SU-DHL-6 (cell line): Measurements from ENCODE around the gene LAMA3.
"Not testable (repeated sequence)": the region's sequence is repeated elsewhere in the genome, so short reads cannot be mapped to it uniquely, and the experiment has no call there.

Source experiments
- H2AFZ ChIP-seq: fragments of 200-600 bp; sonication (generic); 2 replicates; pipeline ENCODE4 v1.6.1; 2014; ENCODE audit warnings: low read depth, mild to moderate bottlenecking, moderate library complexity, mixed read lengths, antibody characterized with exemption, low read length; ENCODE audit not compliant: severe bottlenecking
- H3F3A ChIP-seq: fragments of 200-600 bp; shearing (Covaris generic); 2 replicates; pipeline ENCODE4 v1.6.0; 2016; ENCODE audit warnings: antibody characterized with exemption, mild to moderate bottlenecking; ENCODE audit not compliant: insufficient read depth
- H3K27ac ChIP-seq: fragments of 200-600 bp; sonication (generic); 2 replicates; pipeline ENCODE4 v1.5.1; 2016; ENCODE audit warnings: low read depth, mild to moderate bottlenecking, low read length, moderate library complexity, mixed read lengths
- H3K27me3 ChIP-seq: fragments of 200-600 bp; sonication (generic), shearing (Covaris generic); 2 replicates; pipeline ENCODE4 v1.6.0; 2014; ENCODE audit warnings: mild to moderate bottlenecking, low read length
- H3K36me3 ChIP-seq: fragments of 200-600 bp; sonication (generic); 2 replicates; pipeline ENCODE4 v1.6.1; 2014; ENCODE audit warnings: mild to moderate bottlenecking, low read length, mixed read lengths
- H3K4me2 ChIP-seq: fragments of 300-600, 200-600 bp; shearing (Covaris generic), sonication (generic); 2 replicates; pipeline ENCODE4 v1.6.0; 2014; ENCODE audit warnings: low read length, low read depth, mild to moderate bottlenecking; ENCODE audit not compliant: poor library complexity, severe bottlenecking
- H3K4me3 ChIP-seq: fragments of 200-600 bp; sonication (generic); 2 replicates; pipeline ENCODE4 v1.5.1; 2014; ENCODE audit warnings: antibody characterized with exemption, low read length, mild to moderate bottlenecking, mixed read lengths; ENCODE audit not compliant: insufficient read depth, poor library complexity, severe bottlenecking
- H3K79me2 ChIP-seq: fragments of 200-600 bp; sonication (generic); 2 replicates; pipeline ENCODE4 v1.6.1; 2014; ENCODE audit warnings: mild to moderate bottlenecking, low read length, moderate library complexity; ENCODE audit not compliant: insufficient read depth
- H3K9ac ChIP-seq: fragments of 200-600 bp; sonication (generic); 2 replicates; pipeline ENCODE4 v1.7.0; 2014; ENCODE audit warnings: mild to moderate bottlenecking, low read length
- H3K9me2 ChIP-seq: fragments of 200-600 bp; sonication (generic); replicated peaks from 2 replicates; pipeline ENCODE4 v1.6.1; 2014; ENCODE audit warnings: low read length; ENCODE audit not compliant: insufficient read depth
- H3K9me3 ChIP-seq: fragments of 200-600 bp; sonication (generic); 2 replicates; pipeline ENCODE4 v1.6.1; 2014; ENCODE audit warnings: low read length, mixed read lengths; ENCODE audit not compliant: insufficient read depth
- H4K20me1 ChIP-seq: fragments of 200-600 bp; sonication (generic); 2 replicates; pipeline ENCODE4 v1.6.1; 2014; ENCODE audit warnings: low read depth, mild to moderate bottlenecking, antibody characterized with exemption, low read length, moderate library complexity, mixed read lengths
- EZH2phosphoT487 ChIP-seq: fragments of 200-600 bp; sonication (generic), shearing (Covaris generic); conservative IDR thresholded peaks from 2 replicates; pipeline ENCODE4 v1.6.1; 2018; ENCODE audit warnings: mild to moderate bottlenecking, antibody characterized with exemption, low read length, moderate library complexity, mixed read lengths
- TF ChIP-seq, protein P1 (sequence below): fragments of 200-600 bp; sonication (generic); IDR thresholded peaks from one replicate; pipeline ENCODE4 v1.5.1; 2017; ENCODE audit warnings: antibody characterized with exemption, mild to moderate bottlenecking, low read length, moderate library complexity; ENCODE audit not compliant: insufficient read depth, poor library complexity, severe bottlenecking

Gene LAMA3

GRCh38 chr18:23731861-23732260 lies 42.6 kb downstream of the LAMA3 start:
- no peak overlapping the region for H3K9ac ChIP-seq
- H3F3A ChIP-seq = no peaks in the 10 kb centered on the region
- no peak overlapping the region for H2AFZ ChIP-seq
- no peak overlapping the region for H3K4me2 ChIP-seq
- no peaks in the 10 kb centered on the region for H3K9me2 ChIP-seq
- H4K20me1 ChIP-seq = no peaks in the 10 kb centered on the region
- no peaks in the 10 kb centered on the region for H3K36me3 ChIP-seq
- no peak overlapping the region for H3K4me3 ChIP-seq
- H3K27me3 ChIP-seq = no peaks in the 10 kb centered on the region
- TF ChIP-seq EZH2phosphoT487 = no peak
- TF ChIP-seq, protein P1, sequence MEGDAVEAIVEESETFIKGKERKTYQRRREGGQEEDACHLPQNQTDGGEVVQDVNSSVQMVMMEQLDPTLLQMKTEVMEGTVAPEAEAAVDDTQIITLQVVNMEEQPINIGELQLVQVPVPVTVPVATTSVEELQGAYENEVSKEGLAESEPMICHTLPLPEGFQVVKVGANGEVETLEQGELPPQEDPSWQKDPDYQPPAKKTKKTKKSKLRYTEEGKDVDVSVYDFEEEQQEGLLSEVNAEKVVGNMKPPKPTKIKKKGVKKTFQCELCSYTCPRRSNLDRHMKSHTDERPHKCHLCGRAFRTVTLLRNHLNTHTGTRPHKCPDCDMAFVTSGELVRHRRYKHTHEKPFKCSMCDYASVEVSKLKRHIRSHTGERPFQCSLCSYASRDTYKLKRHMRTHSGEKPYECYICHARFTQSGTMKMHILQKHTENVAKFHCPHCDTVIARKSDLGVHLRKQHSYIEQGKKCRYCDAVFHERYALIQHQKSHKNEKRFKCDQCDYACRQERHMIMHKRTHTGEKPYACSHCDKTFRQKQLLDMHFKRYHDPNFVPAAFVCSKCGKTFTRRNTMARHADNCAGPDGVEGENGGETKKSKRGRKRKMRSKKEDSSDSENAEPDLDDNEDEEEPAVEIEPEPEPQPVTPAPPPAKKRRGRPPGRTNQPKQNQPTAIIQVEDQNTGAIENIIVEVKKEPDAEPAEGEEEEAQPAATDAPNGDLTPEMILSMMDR = no peak
- H3K9me3 ChIP-seq = no peaks in the 10 kb centered on the region
- H3K79me2 ChIP-seq = no peaks in the 10 kb centered on the region
- no peak overlapping the region for H3K27ac ChIP-seq

GRCh38 chr18:23732439-23732838 lies 43.2 kb downstream of the LAMA3 start:
- Histone ChIP-seq H3K9me3 (no peaks in the 10 kb centered on the region), H3F3A (no peaks in the 10 kb centered on the region), H3K36me3 (no peaks in the 10 kb centered on the region), H3K9ac (no peak overlapping the region), H3K27me3 (no peaks in the 10 kb centered on the region), H3K79me2 (no peaks in the 10 kb centered on the region), H2AFZ (no peak overlapping the region), H3K4me2 (no peak overlapping the region), H4K20me1 (no peaks in the 10 kb centered on the region), H3K4me3 (no peak overlapping the region), H3K27ac (no peak overlapping the region), H3K9me2 (no peaks in the 10 kb centered on the region)
- no peak for TF ChIP-seq EZH2phosphoT487
- TF ChIP-seq, protein P1 = no peak

DNA sequence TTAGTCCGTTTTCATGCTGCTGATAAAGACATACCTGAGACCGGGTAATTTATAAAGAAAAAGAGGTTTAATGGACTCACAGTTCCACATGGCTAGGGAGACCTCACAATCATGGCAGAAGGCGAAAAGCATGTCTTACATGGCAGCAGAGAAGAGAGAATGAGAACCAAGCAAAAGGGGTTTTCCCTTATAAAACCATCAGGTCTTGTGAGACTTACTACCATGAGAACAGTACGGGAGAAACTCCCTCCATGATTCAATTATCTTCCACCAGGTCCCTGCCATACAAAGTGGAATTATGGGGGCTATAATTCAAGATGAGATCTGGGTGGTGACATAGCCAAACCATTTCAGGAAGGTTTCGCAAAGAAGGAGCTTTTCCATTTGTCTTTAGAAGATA lies 44.0 kb downstream of the LAMA3 start:
- H3F3A ChIP-seq, H3K79me2 ChIP-seq, H3K27me3 ChIP-seq, H3K9me3 ChIP-seq, H2AFZ ChIP-seq, H4K20me1 ChIP-seq, H3K9ac ChIP-seq, H3K27ac ChIP-seq, H3K9me2 ChIP-seq, H3K4me2 ChIP-seq, H3K4me3 ChIP-seq, H3K36me3 ChIP-seq: not testable (repeated sequence)

- no peak overlapping the region for H3K4me2 ChIP-seq
- H3K27ac ChIP-seq = no peak overlapping the region
- H4K20me1 ChIP-seq = no peaks in the 10 kb centered on the region
- no peaks in the 10 kb centered on the region for H3K27me3 ChIP-seq
- H3K36me3 ChIP-seq = no peaks in the 10 kb centered on the region
- no peaks in the 10 kb centered on the region for H3F3A ChIP-seq
- TF ChIP-seq, protein P1 = no peak
- no peak for TF ChIP-seq EZH2phosphoT487
- no peak overlapping the region for H2AFZ ChIP-seq
- H3K9me3 ChIP-seq = no peaks in the 10 kb centered on the region
- no peaks in the 10 kb centered on the region for H3K9me2 ChIP-seq
- no peak overlapping the region for H3K4me3 ChIP-seq
- H3K9ac ChIP-seq = no peak overlapping the region
- no peaks in the 10 kb centered on the region for H3K79me2 ChIP-seq
These were observed 44.6 kb downstream of the LAMA3 start for GRCh38 chr18:23733895-23734294.
